Stimulated activated CD4-positive, alpha-beta T cell treated with anti-CD3 and anti-CD28 coated beads, Interleukin-1b, Interleukin-23, amount 100 ng/mL, for 1 hour (primary cell): ENCODE results near the gene ANO1.

Experiments used
- DNase-seq, 2 donors: peaks; one replicate each; pipeline ENCODE4 v3.0.0-alpha.2; 2020; ENCODE audit warnings: low read depth in 2 of 2

ANO1 gene

GRCh38 chr11:70138403-70138802, 60.3 kb downstream of the ANO1 start:
- no peak for DNase-seq

- no peak for DNase-seq
Observed at GRCh38 chr11:70139785-70140410, 61.8 kb downstream of the ANO1 start.

GRCh38 chr11:70140711-70141485, 62.8 kb downstream of the ANO1 start:
- DNase-seq = no peak

GRCh38 chr11:70141486-70142220, 63.5 kb downstream of the ANO1 start:
- no peak for DNase-seq

GRCh38 chr11:70142221-70142875, 64.2 kb downstream of the ANO1 start:
- no peak for DNase-seq

- DNase-seq = no peak
Observed at GRCh38 chr11:70144262-70144661, 66.1 kb downstream of the ANO1 start.

GRCh38 chr11:70145071-70145470, 67.0 kb downstream of the ANO1 start:
- DNase-seq = no peak

GRCh38 chr11:70145841-70146240, 67.7 kb downstream of the ANO1 start:
- no peak for DNase-seq

GRCh38 chr11:70146299-70146698, 68.2 kb downstream of the ANO1 start:
- no peak for DNase-seq

GRCh38 chr11:70146895-70147520, 68.9 kb downstream of the ANO1 start:
- no peak for DNase-seq

GRCh38 chr11:70147668-70148067, 69.6 kb downstream of the ANO1 start:
- DNase-seq = no peak

- no peak for DNase-seq
Observed at GRCh38 chr11:70151671-70152070, 73.6 kb downstream of the ANO1 start.

GRCh38 chr11:70153133-70153727, 75.1 kb downstream of the ANO1 start:
- DNase-seq = no peak

GRCh38 chr11:70155386-70155785, 77.3 kb downstream of the ANO1 start:
- no peak for DNase-seq

GRCh38 chr11:70156291-70157037, 78.3 kb downstream of the ANO1 start:
- no peak for DNase-seq

- DNase-seq = no peak
Observed at GRCh38 chr11:70158201-70158600, 80.1 kb downstream of the ANO1 start.

- no peak for DNase-seq
Observed at GRCh38 chr11:70158757-70159389, 80.8 kb downstream of the ANO1 start.

- DNase-seq = no peak
Observed at GRCh38 chr11:70159627-70160570, 81.8 kb downstream of the ANO1 start.

- DNase-seq = no peak
Observed at GRCh38 chr11:70161043-70161625, 83.0 kb downstream of the ANO1 start.
